IPS-15b (cell line): ENCODE results near the gene ZSWIM7.
"Not testable (repeated sequence)": the region's sequence is repeated elsewhere in the genome, so short reads cannot be mapped to it uniquely, and the experiment has no call there.

Experiments used
- H3K27me3 ChIP-seq: one replicate; pipeline ENCODE4 v1.6.1; 2013; ENCODE audit warnings: low read length; ENCODE audit not compliant: control insufficient read depth, insufficient read depth
- H3K36me3 ChIP-seq: one replicate; pipeline ENCODE4 v1.6.1; 2013; ENCODE audit warnings: low read length; ENCODE audit not compliant: control insufficient read depth, insufficient read depth
- H3K4me1 ChIP-seq: one replicate; pipeline ENCODE4 v1.6.1; 2013; ENCODE audit warnings: mild to moderate bottlenecking, low read length; ENCODE audit not compliant: control insufficient read depth, insufficient read depth
- H3K4me3 ChIP-seq: one replicate; pipeline ENCODE4 v1.5.1; 2013; ENCODE audit warnings: low read depth, low read length
- H3K9ac ChIP-seq: one replicate; pipeline ENCODE4 v1.6.1; 2013; ENCODE audit warnings: low read depth, mild to moderate bottlenecking, low read length
- H3K9me3 ChIP-seq: one replicate; pipeline ENCODE4 v1.6.1; 2013; ENCODE audit warnings: mild to moderate bottlenecking, low read length; ENCODE audit not compliant: control insufficient read depth, insufficient read depth

ZSWIM7 gene

DNA sequence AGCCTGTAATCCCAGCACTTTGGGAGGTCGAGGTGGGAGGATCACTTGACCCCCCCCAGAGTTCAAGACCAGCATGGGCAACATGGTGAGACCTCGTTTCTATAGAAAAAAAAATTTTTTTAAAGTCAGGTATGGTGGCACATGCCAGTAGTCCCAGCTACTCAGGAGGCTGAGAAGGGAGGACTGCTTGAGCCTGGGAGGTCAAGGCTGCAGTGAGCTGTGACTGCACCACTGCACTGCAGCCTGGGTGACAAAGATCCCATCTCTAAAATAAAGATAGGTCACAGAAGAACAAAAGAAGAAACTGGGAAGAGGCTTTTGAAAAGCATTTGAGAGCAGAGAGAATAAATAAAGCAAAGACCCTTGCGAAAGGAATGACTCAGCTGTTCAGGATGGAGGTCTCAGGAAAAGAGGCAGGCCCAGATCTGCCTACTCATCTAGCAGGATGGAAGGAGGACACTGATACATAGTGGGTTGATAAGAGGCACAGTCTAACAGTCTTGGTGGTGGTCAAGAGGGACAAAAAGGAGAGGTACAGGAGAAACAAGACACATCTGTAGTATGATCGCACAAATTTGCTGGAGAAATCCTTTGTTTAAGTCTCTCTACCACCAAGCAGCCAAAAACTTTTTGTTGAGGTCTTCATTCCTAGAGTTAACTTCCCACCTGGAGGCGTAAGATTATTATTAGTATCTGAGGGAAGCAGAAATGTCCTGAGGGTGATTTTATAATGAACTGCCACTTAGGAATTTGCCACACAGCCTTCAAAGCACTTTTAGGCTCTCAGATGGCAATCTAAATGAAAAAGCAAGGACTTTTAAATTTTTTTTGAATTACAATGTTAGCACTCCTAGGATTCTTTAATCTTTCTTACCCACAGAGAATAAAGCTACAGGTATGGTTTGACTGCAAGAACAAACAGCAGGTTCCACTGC, 17.6 kb downstream of the ZSWIM7 start:
- H3K36me3 ChIP-seq, result peaks cover 13% of the 10 kb centered on the region
- H3K27me3 ChIP-seq, result no peaks in the 10 kb centered on the region
- no peaks in the 10 kb centered on the region for H3K9me3 ChIP-seq
- H3K4me1 ChIP-seq, result no peaks in the 10 kb centered on the region
- H3K4me3 ChIP-seq, result no peak overlapping the region
- H3K9ac ChIP-seq, result no peak overlapping the region

DNA sequence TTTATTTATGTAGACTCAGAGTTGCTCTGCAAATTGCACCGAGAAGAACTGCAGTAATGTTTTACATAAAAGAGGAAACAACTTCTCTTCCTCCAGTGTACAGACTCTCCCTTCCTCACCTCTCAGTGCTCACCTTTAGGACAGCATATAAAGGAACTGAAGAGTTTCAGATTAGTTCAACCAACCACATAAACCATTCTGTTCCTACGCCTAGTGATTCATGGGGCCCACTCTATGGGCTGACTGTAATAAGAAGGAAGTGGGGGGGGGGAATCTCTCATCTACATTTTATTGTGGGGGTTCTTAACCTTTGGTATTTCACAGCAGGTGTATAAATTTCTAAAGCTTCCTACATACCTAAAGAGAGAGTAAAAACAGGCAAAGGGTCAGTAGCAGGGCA, 18.3 kb downstream of the ZSWIM7 start:
- no peak overlapping the region for H3K9ac ChIP-seq
- peaks cover 17% of the 10 kb centered on the region for H3K36me3 ChIP-seq
- H3K9me3 ChIP-seq, result no peaks in the 10 kb centered on the region
- H3K4me1 ChIP-seq, result no peaks in the 10 kb centered on the region
- H3K4me3 ChIP-seq, result no peak overlapping the region
- H3K27me3 ChIP-seq, result no peaks in the 10 kb centered on the region

GRCh38 chr17:15979013-15979412, 20.5 kb downstream of the ZSWIM7 start:
- not testable (repeated sequence) for H3K9ac ChIP-seq, H3K4me1 ChIP-seq, H3K27me3 ChIP-seq, H3K9me3 ChIP-seq, H3K4me3 ChIP-seq
- H3K36me3 ChIP-seq, result peaks cover 20% of the 10 kb centered on the region

DNA sequence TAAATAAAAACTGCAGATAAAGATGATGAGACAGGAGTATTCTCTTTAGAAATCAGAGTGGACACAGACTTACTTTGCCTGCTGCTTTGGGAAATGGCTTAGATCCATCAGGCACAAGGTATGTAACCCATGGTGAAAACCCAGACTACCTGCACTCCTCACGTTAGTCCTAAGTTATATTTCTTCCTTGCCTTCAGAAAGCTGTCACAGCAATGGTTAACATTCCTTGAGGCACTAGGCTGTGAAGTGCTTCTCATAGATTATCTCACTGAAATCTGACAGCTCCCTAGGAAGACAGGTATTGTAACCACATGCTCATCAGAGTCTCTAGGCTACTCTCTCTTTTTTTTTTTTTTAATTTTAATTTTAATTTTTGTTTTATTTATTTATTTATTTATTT, 20.9 kb downstream of the ZSWIM7 start:
- Histone ChIP-seq H3K27me3 (no peaks in the 10 kb centered on the region), H3K36me3 (peaks cover 20% of the 10 kb centered on the region), H3K4me3 (no peak overlapping the region), H3K4me1 (no peaks in the 10 kb centered on the region), H3K9me3 (no peaks in the 10 kb centered on the region), H3K9ac (no peak overlapping the region)

DNA sequence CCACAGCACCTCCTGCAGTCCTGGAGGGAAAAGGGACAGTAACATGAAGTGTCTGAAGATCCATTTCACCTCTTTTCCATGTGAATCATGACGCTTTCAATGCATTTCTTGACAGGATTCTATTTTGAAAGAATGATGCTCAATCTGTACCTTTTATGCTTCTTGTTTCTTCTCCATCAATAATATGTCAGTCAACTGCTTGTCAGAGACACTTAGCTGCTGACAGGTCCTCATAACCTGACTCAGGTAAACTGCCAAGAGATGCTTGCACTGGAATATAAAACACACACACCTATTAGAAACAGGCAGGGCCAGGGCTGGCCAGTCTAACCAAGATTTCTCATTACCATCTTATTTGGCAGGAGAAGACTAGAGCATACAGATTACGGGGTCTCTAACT, 21.6 kb downstream of the ZSWIM7 start:
- H3K9me3 ChIP-seq, result no peaks in the 10 kb centered on the region
- peaks cover 20% of the 10 kb centered on the region for H3K36me3 ChIP-seq
- no peak overlapping the region for H3K4me3 ChIP-seq
- no peaks in the 10 kb centered on the region for H3K4me1 ChIP-seq
- no peak overlapping the region for H3K9ac ChIP-seq
- H3K27me3 ChIP-seq, result no peaks in the 10 kb centered on the region

GRCh38 chr17:15973834-15974233, 25.7 kb downstream of the ZSWIM7 start:
- no peak overlapping the region for H3K4me3 ChIP-seq
- H3K4me1 ChIP-seq, result peaks cover 8% of the 10 kb centered on the region
- H3K36me3 ChIP-seq, result peaks cover 7% of the 10 kb centered on the region
- H3K9me3 ChIP-seq, result no peaks in the 10 kb centered on the region
- H3K27me3 ChIP-seq, result no peaks in the 10 kb centered on the region
- H3K9ac ChIP-seq, result no peak overlapping the region

DNA sequence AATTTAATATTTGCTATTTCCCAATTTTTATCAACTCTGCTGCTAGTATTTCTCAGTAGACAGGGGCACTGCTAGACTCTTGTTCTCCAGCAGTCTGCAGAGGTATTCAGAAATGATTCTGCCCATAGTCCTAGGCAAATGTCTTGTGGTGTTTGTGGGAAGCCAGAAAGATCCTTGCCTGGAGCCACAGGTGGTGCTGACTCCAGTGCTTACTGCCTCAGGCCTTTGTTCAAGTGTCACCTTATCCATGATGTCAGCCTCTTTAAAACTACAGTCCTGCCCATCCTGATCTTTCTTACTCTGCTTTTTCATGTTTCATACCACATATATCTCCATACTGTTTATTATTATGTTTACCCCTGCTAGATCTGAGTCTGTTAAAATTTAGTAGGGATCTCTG, 26.5 kb downstream of the ZSWIM7 start:
- Histone ChIP-seq H3K36me3 (peaks cover 7% of the 10 kb centered on the region), H3K27me3 (no peaks in the 10 kb centered on the region), H3K9me3 (no peaks in the 10 kb centered on the region), H3K4me3 (no peak overlapping the region), H3K9ac (no peak overlapping the region), H3K4me1 (peaks cover 8% of the 10 kb centered on the region)

DNA sequence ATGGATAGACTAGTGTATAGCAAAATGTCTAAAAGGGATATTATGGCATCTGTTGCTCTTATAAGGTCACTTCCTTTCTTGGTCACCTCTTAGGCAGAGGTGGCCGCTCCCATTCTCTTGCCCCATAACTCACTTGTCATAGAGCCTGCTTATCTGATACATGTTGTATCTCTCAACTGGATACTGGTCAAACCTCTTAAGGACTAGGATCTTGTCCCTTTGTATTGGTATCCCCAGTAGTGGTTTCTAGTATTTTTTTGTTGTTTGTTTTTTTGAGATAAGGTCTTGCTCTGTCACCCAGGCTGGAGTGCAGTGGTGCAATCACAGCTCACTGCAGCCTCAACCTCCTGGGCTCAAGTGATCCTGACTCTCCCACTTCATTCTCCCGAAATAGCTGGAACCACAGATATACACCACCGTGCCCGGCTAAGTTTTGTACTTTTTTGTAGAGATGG, 27.0 kb downstream of the ZSWIM7 start:
- H3K9ac ChIP-seq, result no peak overlapping the region
- peaks cover 7% of the 10 kb centered on the region for H3K36me3 ChIP-seq
- no peaks in the 10 kb centered on the region for H3K27me3 ChIP-seq
- H3K9me3 ChIP-seq, result no peaks in the 10 kb centered on the region
- H3K4me1 ChIP-seq, result peaks cover 12% of the 10 kb centered on the region
- no peak overlapping the region for H3K4me3 ChIP-seq

DNA sequence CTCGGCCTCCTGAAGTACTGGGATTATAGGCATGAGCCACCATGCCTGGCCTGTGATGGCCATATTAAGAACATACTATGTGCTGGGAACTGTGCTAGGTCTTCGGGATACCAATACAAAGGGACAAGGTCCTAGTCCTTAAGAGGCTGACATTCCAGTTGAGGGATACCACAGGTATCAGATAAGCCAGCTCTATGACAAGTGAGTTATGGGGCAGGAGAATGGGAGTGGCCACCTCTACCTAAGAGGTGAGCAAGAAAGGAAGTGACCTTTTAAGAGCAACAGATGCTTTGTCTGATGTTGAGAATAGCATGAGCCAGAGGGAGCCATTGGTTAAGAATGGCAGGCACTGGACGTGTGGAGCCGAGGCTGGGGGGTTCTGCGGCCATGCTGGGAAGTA, 27.6 kb downstream of the ZSWIM7 start:
- no peak overlapping the region for H3K4me3 ChIP-seq
- no peaks in the 10 kb centered on the region for H3K9me3 ChIP-seq
- H3K27me3 ChIP-seq, result no peaks in the 10 kb centered on the region
- peaks cover 13% of the 10 kb centered on the region for H3K4me1 ChIP-seq
- H3K9ac ChIP-seq, result no peak overlapping the region
- peaks cover 7% of the 10 kb centered on the region for H3K36me3 ChIP-seq

- Histone ChIP-seq H3K4me1 (peaks cover 13% of the 10 kb centered on the region), H3K9ac (no peak overlapping the region), H3K4me3 (no peak overlapping the region), H3K27me3 (no peaks in the 10 kb centered on the region), H3K9me3 (no peaks in the 10 kb centered on the region), H3K36me3 (peaks cover 3% of the 10 kb centered on the region)
These were observed 28.3 kb downstream of the ZSWIM7 start for GRCh38 chr17:15971098-15971678.

GRCh38 chr17:15970500-15970899, 29.0 kb downstream of the ZSWIM7 start:
- H3K36me3 ChIP-seq, result peaks cover 3% of the 10 kb centered on the region
- H3K4me1 ChIP-seq, result peaks cover 16% of the 10 kb centered on the region
- no peaks in the 10 kb centered on the region for H3K9me3 ChIP-seq
- H3K4me3 ChIP-seq, result no peak overlapping the region
- H3K27me3 ChIP-seq, result no peaks in the 10 kb centered on the region
- H3K9ac ChIP-seq, result no peak overlapping the region

DNA sequence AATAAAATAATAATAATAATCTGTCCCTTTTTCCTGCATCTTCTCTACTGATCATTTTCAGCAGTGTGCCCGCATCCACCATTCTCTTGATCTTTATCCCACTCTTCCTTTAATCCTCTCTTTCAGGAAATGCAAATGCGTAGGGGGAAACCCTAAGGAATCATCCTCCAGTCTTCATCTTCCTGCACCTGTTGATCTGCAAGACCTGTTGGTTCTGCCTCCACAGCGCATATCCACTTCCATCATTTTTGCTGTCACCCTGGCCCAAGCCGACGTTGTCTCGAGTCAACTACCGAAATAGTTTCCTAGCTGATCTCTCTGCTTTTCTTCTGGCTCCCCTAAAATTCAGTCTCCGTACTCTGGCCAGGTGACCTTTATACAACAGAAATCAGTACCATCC, 30.0 kb downstream of the ZSWIM7 start:
- Histone ChIP-seq H3K36me3 (no peaks in the 10 kb centered on the region), H3K4me1 (peaks cover 22% of the 10 kb centered on the region), H3K9me3 (no peaks in the 10 kb centered on the region), H3K9ac (no peak overlapping the region), H3K4me3 (no peak overlapping the region), H3K27me3 (no peaks in the 10 kb centered on the region)
